Mucosa of gallbladder (tissue), 1 donor: ENCODE measurements around the gene CLCN1. TPM values are rescaled to one million over a fixed set of nuclear protein-coding genes. Genes with fewer than 3 reads are reported as not detected.
"Not testable (repeated sequence)": the region's sequence is repeated elsewhere in the genome, so short reads cannot be mapped to it uniquely, and the experiment has no call there.

Experiments used
- DNase-seq: peaks from one replicate; pipeline ENCODE4 v3.0.0-alpha.2; 2020; ENCODE audit warnings: low spot score
- total RNA-seq: library from RNA; stranded (reverse); gene quantifications from one replicate; pipeline ENCODE4 v1.2.1, GENCODE V29; 2021
- donor health status: DM: no; HTN: no; CAD: no.

The CLCN1 gene
- total RNA-seq = 1.2 TPM

DNA sequence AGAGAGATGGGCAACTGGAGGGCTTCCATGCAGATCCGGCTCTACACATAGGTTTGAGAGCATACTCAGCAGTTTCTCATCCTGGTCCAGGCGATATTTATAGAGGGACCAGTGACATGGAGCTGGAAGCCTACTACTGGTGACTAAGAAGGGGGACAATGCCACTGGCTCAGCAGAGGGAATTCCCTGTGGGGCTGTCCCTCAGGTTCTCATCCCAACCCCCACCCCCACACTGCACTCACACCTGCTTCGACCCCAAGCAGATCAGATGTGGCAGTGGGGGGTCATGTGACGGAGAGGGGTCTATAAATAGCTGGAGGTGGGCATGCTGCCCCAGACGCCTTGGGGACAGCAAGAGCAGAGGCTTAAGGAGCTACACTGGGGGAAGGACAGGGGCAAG lies at the start of gene CLCN1:
Gene CLCN1 (plus strand): TSS at position 336 of the 400 bp plus-strand sequence. CDS start 102 bp downstream, outside the sequence.
- DNase-seq = no peak

GRCh38 chr7:143269251-143269650 lies 46.7 kb upstream of the CLCN1 start:
- DNase-seq = no peak

DNA sequence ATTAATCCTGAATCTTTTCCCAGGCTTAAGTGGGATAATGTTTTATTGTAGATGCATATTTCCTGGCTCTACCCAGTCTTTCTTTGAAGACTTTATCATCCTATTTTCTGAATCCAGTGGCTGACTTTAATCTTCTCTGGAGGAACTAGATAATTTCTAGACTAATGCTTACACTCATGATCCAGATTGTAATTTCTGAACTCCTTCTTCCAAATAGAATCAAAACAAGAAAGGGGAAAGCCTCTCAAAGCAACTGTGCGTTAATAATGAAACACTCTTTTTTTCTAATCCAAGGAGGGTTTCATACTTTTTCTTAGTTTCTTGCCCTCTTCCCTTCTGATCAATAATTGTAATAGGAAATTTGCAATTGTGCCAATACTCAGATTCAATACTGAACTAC lies 44.7 kb upstream of the CLCN1 start:
- DNase-seq = no peak

GRCh38 chr7:143272871-143273270 lies 43.0 kb upstream of the CLCN1 start:
- no peak for DNase-seq

- no peak for DNase-seq
Observed at GRCh38 chr7:143279186-143280098, 36.5 kb upstream of the CLCN1 start.

GRCh38 chr7:143280160-143280559 lies 35.8 kb upstream of the CLCN1 start:
- DNase-seq = no peak

- DNase-seq = no peak
Observed at GRCh38 chr7:143280566-143280965, 35.3 kb upstream of the CLCN1 start.

GRCh38 chr7:143281529-143281928 lies 34.4 kb upstream of the CLCN1 start:
- DNase-seq = no peak

- DNase-seq = no peak
Observed at GRCh38 chr7:143282124-143282523, 33.8 kb upstream of the CLCN1 start.

DNA sequence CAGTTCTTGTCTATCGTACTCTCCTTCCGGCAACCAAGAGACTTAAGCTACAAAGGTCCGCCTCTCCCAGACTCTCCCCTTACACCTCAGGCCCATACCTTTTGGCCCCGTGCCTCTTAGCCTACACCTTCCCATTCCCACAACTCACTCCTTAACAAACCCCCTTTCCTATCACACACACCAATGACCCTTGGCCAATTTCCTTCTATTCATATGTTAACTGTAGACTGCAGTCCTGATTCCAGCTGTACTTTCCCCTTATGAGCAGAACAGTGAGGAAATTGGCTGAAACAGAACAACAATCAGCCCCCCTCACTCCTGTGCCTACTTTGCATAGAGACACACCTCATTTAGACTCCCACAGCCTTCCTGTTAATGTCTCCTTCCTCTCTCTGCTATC lies 32.5 kb upstream of the CLCN1 start:
- no peak for DNase-seq

DNA sequence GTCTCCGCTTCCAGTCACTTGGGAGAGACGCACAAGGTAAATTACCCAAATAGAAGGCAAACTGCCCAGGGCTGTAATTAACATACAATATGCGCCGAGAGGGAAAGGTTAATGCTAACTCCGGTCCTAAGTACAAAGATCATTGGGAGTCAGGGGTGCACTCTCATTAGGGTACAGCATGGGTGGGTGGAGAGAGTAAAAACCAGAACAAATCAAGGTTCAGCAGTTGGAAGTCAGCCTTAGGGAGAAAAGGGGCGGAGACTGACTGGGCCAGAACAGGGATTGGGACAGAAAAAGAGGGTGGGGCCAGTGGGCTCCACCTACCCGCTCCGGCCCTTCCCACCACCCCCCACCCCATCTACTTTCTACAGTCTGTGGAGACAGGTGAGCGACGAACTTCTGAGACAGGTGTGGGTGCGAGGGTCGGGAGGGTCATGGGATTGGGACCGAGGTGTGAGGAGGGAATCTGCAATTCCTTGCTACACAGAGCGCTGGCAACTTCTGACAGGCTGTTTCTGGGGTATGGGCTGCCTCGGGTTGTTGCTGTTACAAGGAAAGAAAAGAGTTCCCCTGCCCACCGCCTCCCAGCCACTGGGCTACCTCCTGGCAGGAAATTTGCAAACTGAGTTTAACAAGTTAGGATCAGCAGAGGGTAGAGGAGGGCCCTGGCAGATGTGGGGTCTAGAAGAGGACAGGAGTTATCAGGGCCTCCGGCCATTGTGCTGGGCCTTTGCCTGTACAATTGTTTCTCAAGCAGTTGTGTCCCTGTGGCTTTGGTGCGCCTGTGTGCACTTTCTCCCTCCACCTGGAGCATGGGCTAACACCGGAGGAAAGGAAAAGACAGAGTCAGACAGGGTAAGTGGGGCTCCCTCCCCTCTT lies 31.1 kb upstream of the CLCN1 start, which contains the start of gene TMEM139:
Gene TMEM139 (plus strand): TSS at position 368 of the 879 bp plus-strand sequence. CDS start 1,000 bp downstream, outside the sequence.
- DNase-seq = peak; percentile 83

GRCh38 chr7:143285470-143285778 lies 30.5 kb upstream of the CLCN1 start:
- peak; percentile 60 for DNase-seq

- DNase-seq = no peak
Observed at GRCh38 chr7:143285806-143286521, 29.9 kb upstream of the CLCN1 start.

- no peak for DNase-seq
Observed at GRCh38 chr7:143286522-143286890, 29.4 kb upstream of the CLCN1 start.

GRCh38 chr7:143287339-143287934 lies 28.5 kb upstream of the CLCN1 start:
- no peak for DNase-seq

GRCh38 chr7:143287935-143288826 lies 27.7 kb upstream of the CLCN1 start, which contains the start of gene CASP2:
Gene CASP2, plus strand, starts transcription at chr7:143288351. Its CDS starts 105 bp downstream, at chr7:143288456.
- DNase-seq = peak; percentile 98

DNA sequence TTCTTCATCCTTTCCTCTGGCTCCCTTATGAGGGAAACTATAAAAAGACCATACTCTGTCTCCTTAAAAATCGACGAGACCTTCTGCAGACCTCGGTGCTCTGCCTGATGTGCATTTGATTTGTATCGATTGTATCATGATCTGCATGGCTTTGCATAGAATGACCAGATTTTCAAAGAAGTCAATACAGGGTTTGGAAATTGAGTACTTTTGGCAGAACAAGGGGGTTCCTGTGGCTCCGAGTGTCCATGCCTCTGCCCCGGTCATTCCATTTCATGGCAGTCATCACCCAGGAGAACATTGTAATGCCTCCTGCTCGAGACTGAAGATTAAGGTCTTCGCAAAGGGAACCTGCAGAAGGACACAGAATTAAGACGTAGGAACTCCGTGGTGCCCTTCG lies 27.1 kb upstream of the CLCN1 start:
- no peak for DNase-seq

- DNase-seq = no peak
Observed at GRCh38 chr7:143289421-143289820, 26.5 kb upstream of the CLCN1 start.

DNA sequence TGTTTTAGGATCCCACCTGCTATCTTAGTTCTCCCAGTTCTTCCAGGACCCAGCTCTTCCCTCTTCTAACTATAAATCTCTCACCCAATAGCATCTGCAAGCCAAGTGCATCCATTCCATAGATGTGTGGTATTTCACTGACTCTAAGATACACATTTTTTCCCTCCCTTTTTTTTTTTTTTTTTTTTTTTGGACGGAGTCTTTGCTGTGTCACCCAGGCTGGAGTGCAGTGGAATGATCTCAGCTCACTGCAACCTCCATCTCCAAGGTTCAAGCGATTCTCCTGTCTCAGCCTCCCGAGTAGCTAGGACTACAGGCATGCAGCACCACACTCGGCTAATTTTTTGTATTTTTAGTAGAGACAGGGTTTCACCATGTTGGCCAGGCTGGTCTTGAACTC lies 26.0 kb upstream of the CLCN1 start:
- not testable (repeated sequence) for DNase-seq

DNA sequence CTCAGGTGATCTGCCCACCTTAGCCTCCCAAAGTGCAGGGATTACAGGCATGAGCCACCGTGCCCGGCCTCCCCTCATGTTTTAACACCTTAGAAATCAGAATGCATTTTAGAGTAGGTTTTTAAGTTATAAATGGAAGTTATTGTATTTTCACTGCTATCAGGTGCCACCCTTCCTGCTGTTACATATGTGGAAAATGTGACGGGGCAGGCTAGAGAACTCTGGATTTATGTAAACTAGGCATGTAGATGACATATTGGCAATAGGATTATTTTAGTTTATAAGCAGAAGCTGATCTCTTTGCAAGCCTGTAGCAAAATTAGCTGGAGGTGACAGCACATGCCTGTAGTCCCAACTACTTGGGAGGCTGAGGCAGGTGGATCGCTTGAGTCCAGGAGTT lies 25.6 kb upstream of the CLCN1 start:
- DNase-seq = no peak
